ENCODE data around the gene MEGF6.

MEGF6 gene

DNA sequence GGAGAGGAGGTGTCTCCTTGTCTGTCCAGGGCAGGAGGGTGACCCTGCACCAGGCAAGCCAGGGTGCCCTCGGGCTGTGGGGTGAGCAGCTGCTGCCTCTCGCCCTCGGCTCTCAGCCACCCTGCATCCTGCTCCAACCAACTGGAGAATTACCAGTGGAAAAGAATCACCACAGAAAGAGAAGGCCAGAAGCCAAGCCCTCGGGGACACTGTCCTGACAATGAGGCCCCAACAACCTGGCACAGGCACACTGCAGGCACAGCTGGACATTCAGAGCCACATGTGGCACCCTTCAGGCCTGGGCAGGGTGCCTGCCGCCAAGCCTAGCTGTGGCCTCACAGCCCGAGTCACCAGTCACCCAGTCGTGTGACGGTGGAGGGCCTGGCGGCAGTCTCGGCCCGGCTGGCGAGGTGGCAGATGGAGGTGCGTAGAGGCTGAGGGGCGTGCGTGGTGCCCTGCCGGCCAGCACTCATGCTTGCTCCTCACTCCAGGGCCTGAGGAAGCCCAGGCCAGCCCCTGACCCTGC lies 12.0 kb downstream of the MEGF6 start:
- Histone ChIP-seq H3K4me1 (peaks cover 9% of the 10 kb centered on the region), H3K36me3 (no peaks in the 10 kb centered on the region), H3K27me3 (no peaks in the 10 kb centered on the region), H3K9me3 (no peaks in the 10 kb centered on the region), H3K4me3 (ENCODE audit: low read depth, low read length) (no peak overlapping the region)
- no peak for DNase-seq
- TF ChIP-seq CTCF (IDR thresholded peaks at IDR 0.05; ENCODE audit: low read depth, low read length), result no peak

GRCh38 chr1:3598522-3599285 lies 12.6 kb downstream of the MEGF6 start:
- H3K36me3 ChIP-seq, result no peaks in the 10 kb centered on the region
- H3K4me1 ChIP-seq, result peaks cover 9% of the 10 kb centered on the region
- TF ChIP-seq CTCF (IDR thresholded peaks at IDR 0.05; ENCODE audit: low read depth, low read length), result no peak
- DNase-seq, result no peak
- no peak overlapping the region for H3K4me3 ChIP-seq (ENCODE audit: low read depth, low read length)
- no peaks in the 10 kb centered on the region for H3K27me3 ChIP-seq
- H3K9me3 ChIP-seq, result no peaks in the 10 kb centered on the region

GRCh38 chr1:3598051-3598491 lies 13.2 kb downstream of the MEGF6 start:
- DNase-seq, result no peak
- no peak overlapping the region for H3K4me3 ChIP-seq (ENCODE audit: low read depth, low read length)
- TF ChIP-seq CTCF (IDR thresholded peaks at IDR 0.05; ENCODE audit: low read depth, low read length), result no peak
- no peaks in the 10 kb centered on the region for H3K27me3 ChIP-seq
- peaks cover 9% of the 10 kb centered on the region for H3K4me1 ChIP-seq
- no peaks in the 10 kb centered on the region for H3K36me3 ChIP-seq
- no peaks in the 10 kb centered on the region for H3K9me3 ChIP-seq

- H3K27me3 ChIP-seq, result no peaks in the 10 kb centered on the region
- no peaks in the 10 kb centered on the region for H3K9me3 ChIP-seq
- H3K4me3 ChIP-seq (ENCODE audit: low read depth, low read length), result no peak overlapping the region
- no peaks in the 10 kb centered on the region for H3K36me3 ChIP-seq
- H3K4me1 ChIP-seq, result peaks cover 9% of the 10 kb centered on the region
- DNase-seq, result no peak
- TF ChIP-seq CTCF (IDR thresholded peaks at IDR 0.05; ENCODE audit: low read depth, low read length), result no peak
Measured at GRCh38 chr1:3597599-3597964, 13.7 kb downstream of the MEGF6 start.

GRCh38 chr1:3596663-3597598 lies 14.4 kb downstream of the MEGF6 start:
- H3K27me3 ChIP-seq, result no peaks in the 10 kb centered on the region
- no peak for TF ChIP-seq CTCF (IDR thresholded peaks at IDR 0.05; ENCODE audit: low read depth, low read length)
- H3K4me1 ChIP-seq, result peaks cover 9% of the 10 kb centered on the region
- H3K4me3 ChIP-seq (ENCODE audit: low read depth, low read length), result no peak overlapping the region
- H3K36me3 ChIP-seq, result no peaks in the 10 kb centered on the region
- no peak for DNase-seq
- H3K9me3 ChIP-seq, result no peaks in the 10 kb centered on the region

Data from BE2C (cell line).